ENCODE data around the gene BRD7.

Gene BRD7

GRCh38 chr16:50368410-50369132 is at the start of gene BRD7:
Gene BRD7, minus strand, starts transcription at chr16:50368988. Its CDS starts 214 bp downstream, at chr16:50368774.
- DNase-seq = no peak

- no peak for DNase-seq
Measured at GRCh38 chr16:50416388-50416787, 47.6 kb upstream of the BRD7 start.

GRCh38 chr16:50414152-50414551 is 45.4 kb upstream of the BRD7 start:
- DNase-seq = no peak

GRCh38 chr16:50411034-50411433 is 42.2 kb upstream of the BRD7 start:
- DNase-seq = no peak

GRCh38 chr16:50408001-50408561 is 39.3 kb upstream of the BRD7 start:
- no peak for DNase-seq

- no peak for DNase-seq
Measured at GRCh38 chr16:50407351-50407750, 38.6 kb upstream of the BRD7 start.

GRCh38 chr16:50403491-50403890 is 34.7 kb upstream of the BRD7 start:
- no peak for DNase-seq

GRCh38 chr16:50402298-50402895 is 33.6 kb upstream of the BRD7 start:
- no peak for DNase-seq

- no peak for DNase-seq
Measured at GRCh38 chr16:50401355-50401754, 32.6 kb upstream of the BRD7 start.

GRCh38 chr16:50400967-50401348 is 32.2 kb upstream of the BRD7 start:
- no peak for DNase-seq

- DNase-seq = no peak
Measured at GRCh38 chr16:50400312-50400966, 31.7 kb upstream of the BRD7 start.

- no peak for DNase-seq
Measured at GRCh38 chr16:50399411-50399810, 30.6 kb upstream of the BRD7 start.

- DNase-seq = no peak
Measured at GRCh38 chr16:50398336-50398735, 29.5 kb upstream of the BRD7 start.

GRCh38 chr16:50396761-50397535 is 28.2 kb upstream of the BRD7 start:
- DNase-seq = no peak

GRCh38 chr16:50395763-50396710 is 27.2 kb upstream of the BRD7 start:
- no peak for DNase-seq

- no peak for DNase-seq
Measured at GRCh38 chr16:50393858-50394802, 25.3 kb upstream of the BRD7 start.

- DNase-seq = no peak
Measured at GRCh38 chr16:50393416-50393815, 24.6 kb upstream of the BRD7 start.

GRCh38 chr16:50390914-50391716 is 22.3 kb upstream of the BRD7 start:
- DNase-seq = peak; percentile 38

GRCh38 chr16:50390371-50390771 is 21.6 kb upstream of the BRD7 start:
- DNase-seq = no peak

- DNase-seq = no peak
Measured at GRCh38 chr16:50389900-50390299, 21.1 kb upstream of the BRD7 start.
